IMR-90 (cell line): Measurements from ENCODE around the gene GRIA3. TPM values are rescaled to one million over a fixed set of nuclear protein-coding genes. Genes with fewer than 3 reads are reported as not detected.

Source experiments
- ATAC-seq: fragments of 200-7000 bp; cut with Tn5 transposase; 2 replicates; pipeline ENCODE4 v1.9.1; 2020; ENCODE audit warnings: low read depth, mild to moderate bottlenecking, moderate library complexity
- BruUV-seq: library from RNA; stranded (reverse); fragments of 400-500 nt; replicated peaks from 2 replicates; lab custom pipeline; 2021; lab: Mats Ljungman, UMichigan
- CTCF ChIA-PET: fragments of 300-600 bp; formaldehyde crosslinking; extraction: SDS; loops from one replicate; lab custom pipeline; 2021; ENCODE audit warnings: antibody characterized with exemption; lab: Yijun Ruan, JAX
- POLR2A ChIA-PET: fragments of 300-600 bp; sonication (Branson Sonifier 250); formaldehyde crosslinking; loops from one replicate; lab custom pipeline; 2022; ENCODE audit warnings: antibody characterized with exemption; ENCODE audit not compliant: unreplicated experiment; lab: Charles Lee
- DNase-seq: peaks from one replicate; pipeline ENCODE4 v3.0.0; 2013
- H2AFZ ChIP-seq: replicated peaks from 2 replicates; pipeline ENCODE3; 2013; ENCODE audit warnings: low read length, mild to moderate bottlenecking; ENCODE audit not compliant: poor library complexity
- H2AK5ac ChIP-seq: 2 replicates; pipeline ENCODE4 v1.6.1; 2013; ENCODE audit warnings: low read depth, low read length, inconsistent platforms
- H2AK9ac ChIP-seq: replicated peaks from 2 replicates; pipeline ENCODE3; 2013; ENCODE audit warnings: mild to moderate bottlenecking, low read depth, low read length, moderate library complexity; ENCODE audit not compliant: poor library complexity
- H2BK120ac ChIP-seq: 2 replicates; pipeline ENCODE4 v1.6.1; 2013; ENCODE audit warnings: low read depth, low read length, inconsistent platforms
- H2BK15ac ChIP-seq: 3 replicates; pipeline ENCODE4 v1.6.1; 2013; ENCODE audit warnings: low read depth, low read length, inconsistent platforms
- H2BK20ac ChIP-seq: 2 replicates; pipeline ENCODE4 v1.6.1; 2013; ENCODE audit warnings: low read depth, mild to moderate bottlenecking, inconsistent platforms, low read length, moderate library complexity
- H2BK5ac ChIP-seq: 2 replicates; pipeline ENCODE4 v1.6.1; 2013; ENCODE audit warnings: mild to moderate bottlenecking, low read depth, low read length, inconsistent platforms; ENCODE audit not compliant: poor library complexity, severe bottlenecking
- H3K14ac ChIP-seq: replicated peaks from 2 replicates; pipeline ENCODE4 v1.6.1; 2013; ENCODE audit warnings: low read depth, low read length, inconsistent platforms
- H3K18ac ChIP-seq: 2 replicates; pipeline ENCODE4 v1.6.1; 2013; ENCODE audit warnings: low read depth, low read length, control low read depth
- H3K23ac ChIP-seq: 2 replicates; pipeline ENCODE4 v1.6.1; 2013; ENCODE audit warnings: low read depth, low read length, inconsistent platforms
- H3K27ac ChIP-seq: 2 replicates; pipeline ENCODE4 v1.5.1; 2013; ENCODE audit warnings: mild to moderate bottlenecking, control low read depth, low read length; ENCODE audit not compliant: insufficient read depth
- H3K27me3 ChIP-seq: 2 replicates; pipeline ENCODE4 v1.6.1; 2013; ENCODE audit warnings: low read length; ENCODE audit not compliant: control insufficient read depth, insufficient read depth
- H3K36me3 ChIP-seq: 2 replicates; pipeline ENCODE4 v1.6.1; 2013; ENCODE audit warnings: low read length, mixed read lengths; ENCODE audit not compliant: control insufficient read depth, insufficient read depth
- H3K4ac ChIP-seq: 2 replicates; pipeline ENCODE4 v1.6.1; 2013; ENCODE audit warnings: low read depth, low read length, inconsistent platforms
- H3K4me1 ChIP-seq: 2 replicates; pipeline ENCODE4 v1.6.1; 2013; ENCODE audit warnings: low read length, mixed read lengths; ENCODE audit not compliant: control insufficient read depth, insufficient read depth
- H3K4me2 ChIP-seq: 2 replicates; pipeline ENCODE4 v1.6.1; 2013; ENCODE audit warnings: low read depth, mild to moderate bottlenecking, control low read depth, low read length, moderate library complexity
- H3K4me3 ChIP-seq: 2 replicates; pipeline ENCODE4 v1.5.1; 2013; ENCODE audit warnings: low read depth, mild to moderate bottlenecking, control low read depth, low read length, moderate library complexity; ENCODE audit not compliant: insufficient read depth
- H3K56ac ChIP-seq: 2 replicates; pipeline ENCODE4 v1.6.1; 2013; ENCODE audit warnings: low read length, inconsistent platforms; ENCODE audit not compliant: insufficient read depth; ENCODE audit errors: extremely low read depth
- H3K79me1 ChIP-seq, 2 experiments: 2 replicates each; pipeline ENCODE4 v1.6.1; 2013; ENCODE audit warnings: low read length in 2 of 2, inconsistent platforms in 1 of 2, low read depth in 1 of 2
- H3K9ac ChIP-seq: 2 replicates; pipeline ENCODE4 v1.6.1; 2013; ENCODE audit warnings: low read depth, low read length, control low read depth
- H3K9me1 ChIP-seq: 2 replicates; pipeline ENCODE4 v1.6.1; 2013; ENCODE audit warnings: low read length, inconsistent platforms; ENCODE audit not compliant: insufficient read depth
- H3K9me3 ChIP-seq: 2 replicates; pipeline ENCODE4 v1.6.1; 2013; ENCODE audit warnings: low read length; ENCODE audit not compliant: control insufficient read depth, insufficient read depth
- H4K20me1 ChIP-seq: 2 replicates; pipeline ENCODE4 v1.6.1; 2013; ENCODE audit warnings: low read length, inconsistent platforms; ENCODE audit not compliant: insufficient read depth
- H4K5ac ChIP-seq: 2 replicates; pipeline ENCODE4 v1.6.1; 2013; ENCODE audit warnings: mild to moderate bottlenecking, low read depth, low read length, control low read depth
- H4K8ac ChIP-seq, 2 experiments: 2 replicates each; pipeline ENCODE4 v1.6.1; 2013; ENCODE audit warnings: low read depth in 2 of 2, low read length in 2 of 2, control low read depth in 1 of 2, inconsistent platforms in 1 of 2
- H4K91ac ChIP-seq: 2 replicates; pipeline ENCODE4 v1.6.1; 2013; ENCODE audit warnings: low read depth, low read length, inconsistent platforms; ENCODE audit not compliant: insufficient read depth
- BHLHE40 ChIP-seq: fragments of 150-350 bp; IDR thresholded peaks from 2 replicates; pipeline ENCODE4 v1.6.1; 2016; ENCODE audit warnings: mild to moderate bottlenecking, low read depth, low read length
- CHD1 ChIP-seq: IDR thresholded peaks from 2 replicates; pipeline ENCODE4 v1.6.1; 2012; ENCODE audit warnings: low read depth, low read length, improper control_type of control experiment
- FOS ChIP-seq: fragments of 150-350 bp; IDR thresholded peaks from 2 replicates; pipeline ENCODE4 v1.6.1; 2016; ENCODE audit warnings: low read depth, low read length
- MAFK ChIP-seq: IDR thresholded peaks from 2 replicates; pipeline ENCODE4 v1.6.1; 2012; ENCODE audit warnings: low read depth, low read length, improper control_type of control experiment
- RCOR1 ChIP-seq: IDR thresholded peaks from 2 replicates; pipeline ENCODE4 v1.6.1; 2012; ENCODE audit warnings: mild to moderate bottlenecking, low read length, improper control_type of control experiment; ENCODE audit not compliant: insufficient replicate concordance
- SMC3 ChIP-seq: fragments of 150-350 bp; IDR thresholded peaks from 2 replicates; pipeline ENCODE4 v1.6.1; 2016; ENCODE audit warnings: low read depth, mild to moderate bottlenecking, antibody characterized with exemption, low read length, moderate library complexity
- WGBS, 2 experiments: methylation state at CpG; one replicate each; pipeline versions ENCODE4 v1.1.5 to v1.1.7; 2013; ENCODE audit warnings: missing lambda C conversion rate in 2 of 2; ENCODE audit not compliant: insufficient read length in 1 of 2; ENCODE audit errors: extremely low coverage in 2 of 2; 5-methylcytosine and 5-hydroxymethylcytosine counted together
- dilution Hi-C: fragments of 300-500 bp; cut with HindIII; formaldehyde crosslinking; loops from one replicate; pipeline ENCODE4 v1.14.3; 2018; ENCODE audit warnings: low sequenced_read_pairs; ENCODE audit not compliant: unreplicated experiment
- in situ Hi-C: fragments of 300-500 bp; cut with MboI; formaldehyde crosslinking; loops from 3 replicates; pipeline ENCODE4 v1.14.3; 2019; ENCODE audit warnings: low sequenced_read_pairs, inconsistent platforms, mixed read lengths
- intact Hi-C: fragments of 100-400 bp; cut with micrococcal nuclease; formaldehyde crosslinking; loops from 2 replicates; pipeline ENCODE4 v1.10.0; 2022
- polyA plus RNA-seq, 3 experiments: library from polyadenylated mRNA; depleted of rRNA; stranded (reverse); fragments of >200 nt; gene quantifications; 2 replicates each; pipeline ENCODE4 v1.2.3, GENCODE V29; 2012; ENCODE audit warnings: low replicate concordance in 1 of 3
- total RNA-seq: library from RNA; depleted of rRNA; stranded (reverse); fragments of >200 nt; gene quantifications from 2 replicates; pipeline ENCODE4 v1.2.3, GENCODE V29; 2012
- TF ChIP-seq, protein P1 (sequence below): fragments of 150-350 bp; IDR thresholded peaks from 2 replicates; pipeline ENCODE4 v1.6.1; 2016; ENCODE audit warnings: low read depth, mild to moderate bottlenecking, low read length, moderate library complexity, borderline replicate concordance

GRIA3 gene
- total and polyA plus RNA-seq, 2 of the 4 experiments (the other 2 are of a cell fraction) = not detected

DNA sequence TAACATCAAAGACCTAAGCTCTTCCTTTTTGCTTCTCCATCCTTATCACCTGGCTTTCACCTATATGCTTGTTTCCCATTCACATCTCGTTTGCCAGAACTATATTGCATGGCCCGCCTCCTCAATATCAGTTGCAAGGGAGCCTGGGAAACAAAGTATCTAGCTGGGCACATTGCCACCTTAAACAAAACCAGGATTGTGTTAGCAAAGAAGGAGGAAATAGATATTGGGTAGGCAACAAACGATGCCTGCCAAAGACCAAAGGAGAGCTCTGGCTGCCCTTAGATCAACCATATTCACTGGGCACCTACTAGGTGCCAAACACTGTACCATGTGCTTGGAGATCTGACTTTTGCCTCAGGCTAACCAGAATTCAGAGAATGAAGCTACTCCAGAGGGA is 107.5 kb downstream of the GRIA3 start:
- Histone ChIP-seq H3K79me1 (no peaks in the 10 kb centered on the region), H3K9me3 (no peaks in the 10 kb centered on the region), H2AK5ac (no peak overlapping the region), H2BK20ac (no peak overlapping the region), H2BK5ac (no peak overlapping the region), H2AFZ (no peak overlapping the region), H2BK15ac (no peak overlapping the region), H3K4me1 (no peaks in the 10 kb centered on the region), H3K27ac (no peak overlapping the region), H3K4me2 (no peak overlapping the region), H2BK120ac (no peak overlapping the region), H3K4ac (no peak overlapping the region), H3K9ac (no peak overlapping the region), H4K8ac (no peak overlapping the region), H4K5ac (no peak overlapping the region), H2AK9ac (no peak overlapping the region), H3K14ac (no peak overlapping the region), H3K56ac (no peak overlapping the region), H4K91ac (no peak overlapping the region), H3K27me3 (no peaks in the 10 kb centered on the region), H3K36me3 (no peaks in the 10 kb centered on the region), H3K4me3 (no peak overlapping the region), H3K9me1 (no peaks in the 10 kb centered on the region), H3K18ac (no peak overlapping the region), H4K20me1 (no peaks in the 10 kb centered on the region), H3K23ac (no peak overlapping the region)
- ChIA-PET CTCF (no interaction called here), POLR2A (no interaction called here)
- no TSS peak for BruUV-seq
- WGBS, 2 experiments = no CpG with 5 or more reads among the region's 3 CpGs
- TF ChIP-seq FOS (no peak), BHLHE40 (no peak), MAFK (no peak), RCOR1 (no peak), SMC3 (no peak), CHD1 (no peak)
- TF ChIP-seq, protein P1, sequence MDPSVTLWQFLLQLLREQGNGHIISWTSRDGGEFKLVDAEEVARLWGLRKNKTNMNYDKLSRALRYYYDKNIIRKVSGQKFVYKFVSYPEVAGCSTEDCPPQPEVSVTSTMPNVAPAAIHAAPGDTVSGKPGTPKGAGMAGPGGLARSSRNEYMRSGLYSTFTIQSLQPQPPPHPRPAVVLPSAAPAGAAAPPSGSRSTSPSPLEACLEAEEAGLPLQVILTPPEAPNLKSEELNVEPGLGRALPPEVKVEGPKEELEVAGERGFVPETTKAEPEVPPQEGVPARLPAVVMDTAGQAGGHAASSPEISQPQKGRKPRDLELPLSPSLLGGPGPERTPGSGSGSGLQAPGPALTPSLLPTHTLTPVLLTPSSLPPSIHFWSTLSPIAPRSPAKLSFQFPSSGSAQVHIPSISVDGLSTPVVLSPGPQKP = no peak
- ATAC-seq (no peak), DNase-seq (no peak)
- dilution Hi-C loops (no loop called here), intact Hi-C loops (no loop called here), in situ Hi-C loops (no loop called here)
